ENCODE measurements around the gene SAMD4A.

Gene SAMD4A

GRCh38 chr14:54695196-54695595 is 128.3 kb downstream of the SAMD4A start:
- no peak overlapping the region for H3K4me3 ChIP-seq (ENCODE audit: low read depth, low read length)
- H3K9me3 ChIP-seq (ENCODE audit: control insufficient read depth, insufficient read depth, low read length) = no peaks in the 10 kb centered on the region
- no peaks in the 10 kb centered on the region for H3K27me3 ChIP-seq (ENCODE audit: control insufficient read depth, insufficient read depth, low read length)
- peaks cover 3% of the 10 kb centered on the region for H3K4me1 ChIP-seq (ENCODE audit: control insufficient read depth, insufficient read depth, low read length)
- no peak overlapping the region for H3K9ac ChIP-seq (ENCODE audit: low read depth, low read length)
- no peaks in the 10 kb centered on the region for H3K36me3 ChIP-seq (ENCODE audit: control insufficient read depth, insufficient read depth, low read length)

GRCh38 chr14:54697001-54697400 is 130.1 kb downstream of the SAMD4A start:
- H3K4me1 ChIP-seq (ENCODE audit: control insufficient read depth, insufficient read depth, low read length) = no peaks in the 10 kb centered on the region
- H3K27me3 ChIP-seq (ENCODE audit: control insufficient read depth, insufficient read depth, low read length) = no peaks in the 10 kb centered on the region
- H3K9me3 ChIP-seq (ENCODE audit: control insufficient read depth, insufficient read depth, low read length) = no peaks in the 10 kb centered on the region
- no peak overlapping the region for H3K9ac ChIP-seq (ENCODE audit: low read depth, low read length)
- H3K36me3 ChIP-seq (ENCODE audit: control insufficient read depth, insufficient read depth, low read length) = no peaks in the 10 kb centered on the region
- H3K4me3 ChIP-seq (ENCODE audit: low read depth, low read length) = no peak overlapping the region

GRCh38 chr14:54697803-54698202 is 130.9 kb downstream of the SAMD4A start:
- Histone ChIP-seq H3K4me1 (ENCODE audit: control insufficient read depth, insufficient read depth, low read length) (no peaks in the 10 kb centered on the region), H3K9me3 (ENCODE audit: control insufficient read depth, insufficient read depth, low read length) (no peaks in the 10 kb centered on the region), H3K27me3 (ENCODE audit: control insufficient read depth, insufficient read depth, low read length) (no peaks in the 10 kb centered on the region), H3K4me3 (ENCODE audit: low read depth, low read length) (no peak overlapping the region), H3K9ac (ENCODE audit: low read depth, low read length) (no peak overlapping the region), H3K36me3 (ENCODE audit: control insufficient read depth, insufficient read depth, low read length) (no peaks in the 10 kb centered on the region)

- Histone ChIP-seq H3K4me1 (ENCODE audit: control insufficient read depth, insufficient read depth, low read length) (no peaks in the 10 kb centered on the region), H3K9ac (ENCODE audit: low read depth, low read length) (no peak overlapping the region), H3K4me3 (ENCODE audit: low read depth, low read length) (no peak overlapping the region), H3K9me3 (ENCODE audit: control insufficient read depth, insufficient read depth, low read length) (no peaks in the 10 kb centered on the region), H3K27me3 (ENCODE audit: control insufficient read depth, insufficient read depth, low read length) (no peaks in the 10 kb centered on the region), H3K36me3 (ENCODE audit: control insufficient read depth, insufficient read depth, low read length) (no peaks in the 10 kb centered on the region)
These were observed 131.6 kb downstream of the SAMD4A start for GRCh38 chr14:54698501-54698900.

- H3K4me1 ChIP-seq (ENCODE audit: control insufficient read depth, insufficient read depth, low read length) = no peaks in the 10 kb centered on the region
- no peaks in the 10 kb centered on the region for H3K9me3 ChIP-seq (ENCODE audit: control insufficient read depth, insufficient read depth, low read length)
- no peak overlapping the region for H3K4me3 ChIP-seq (ENCODE audit: low read depth, low read length)
- H3K9ac ChIP-seq (ENCODE audit: low read depth, low read length) = no peak overlapping the region
- no peaks in the 10 kb centered on the region for H3K36me3 ChIP-seq (ENCODE audit: control insufficient read depth, insufficient read depth, low read length)
- H3K27me3 ChIP-seq (ENCODE audit: control insufficient read depth, insufficient read depth, low read length) = no peaks in the 10 kb centered on the region
These were observed 132.1 kb downstream of the SAMD4A start for GRCh38 chr14:54698966-54699530.

GRCh38 chr14:54699735-54700134 is 132.8 kb downstream of the SAMD4A start:
- no peak overlapping the region for H3K4me3 ChIP-seq (ENCODE audit: low read depth, low read length)
- H3K27me3 ChIP-seq (ENCODE audit: control insufficient read depth, insufficient read depth, low read length) = no peaks in the 10 kb centered on the region
- H3K9ac ChIP-seq (ENCODE audit: low read depth, low read length) = no peak overlapping the region
- no peaks in the 10 kb centered on the region for H3K4me1 ChIP-seq (ENCODE audit: control insufficient read depth, insufficient read depth, low read length)
- H3K36me3 ChIP-seq (ENCODE audit: control insufficient read depth, insufficient read depth, low read length) = no peaks in the 10 kb centered on the region
- no peaks in the 10 kb centered on the region for H3K9me3 ChIP-seq (ENCODE audit: control insufficient read depth, insufficient read depth, low read length)

- Histone ChIP-seq H3K27me3 (ENCODE audit: control insufficient read depth, insufficient read depth, low read length) (no peaks in the 10 kb centered on the region), H3K36me3 (ENCODE audit: control insufficient read depth, insufficient read depth, low read length) (no peaks in the 10 kb centered on the region), H3K9me3 (ENCODE audit: control insufficient read depth, insufficient read depth, low read length) (no peaks in the 10 kb centered on the region)
These were observed 133.8 kb downstream of the SAMD4A start for GRCh38 chr14:54700717-54701116.

GRCh38 chr14:54702014-54702491 is 135.1 kb downstream of the SAMD4A start:
- H3K9me3 ChIP-seq (ENCODE audit: control insufficient read depth, insufficient read depth, low read length) = no peaks in the 10 kb centered on the region
- no peaks in the 10 kb centered on the region for H3K4me1 ChIP-seq (ENCODE audit: control insufficient read depth, insufficient read depth, low read length)
- no peaks in the 10 kb centered on the region for H3K27me3 ChIP-seq (ENCODE audit: control insufficient read depth, insufficient read depth, low read length)
- H3K9ac ChIP-seq (ENCODE audit: low read depth, low read length) = no peak overlapping the region
- no peaks in the 10 kb centered on the region for H3K36me3 ChIP-seq (ENCODE audit: control insufficient read depth, insufficient read depth, low read length)
- no peak overlapping the region for H3K4me3 ChIP-seq (ENCODE audit: low read depth, low read length)

More at GRCh38 chr14:54700717-54701116, 133.8 kb downstream of the SAMD4A start:
- H3K4me3 ChIP-seq (ENCODE audit: low read depth, low read length) = no peak overlapping the region
- no peaks in the 10 kb centered on the region for H3K4me1 ChIP-seq (ENCODE audit: control insufficient read depth, insufficient read depth, low read length)
- no peak overlapping the region for H3K9ac ChIP-seq (ENCODE audit: low read depth, low read length)

GRCh38 chr14:54702492-54702891 is 135.6 kb downstream of the SAMD4A start:
- Histone ChIP-seq H3K4me1 (ENCODE audit: control insufficient read depth, insufficient read depth, low read length) (no peaks in the 10 kb centered on the region), H3K27me3 (ENCODE audit: control insufficient read depth, insufficient read depth, low read length) (no peaks in the 10 kb centered on the region), H3K36me3 (ENCODE audit: control insufficient read depth, insufficient read depth, low read length) (no peaks in the 10 kb centered on the region), H3K9me3 (ENCODE audit: control insufficient read depth, insufficient read depth, low read length) (no peaks in the 10 kb centered on the region), H3K4me3 (ENCODE audit: low read depth, low read length) (no peak overlapping the region), H3K9ac (ENCODE audit: low read depth, low read length) (no peak overlapping the region)

GRCh38 chr14:54703082-54703481 is 136.2 kb downstream of the SAMD4A start:
- Histone ChIP-seq H3K9ac (ENCODE audit: low read depth, low read length) (no peak overlapping the region), H3K4me3 (ENCODE audit: low read depth, low read length) (no peak overlapping the region), H3K4me1 (ENCODE audit: control insufficient read depth, insufficient read depth, low read length) (no peaks in the 10 kb centered on the region), H3K27me3 (ENCODE audit: control insufficient read depth, insufficient read depth, low read length) (no peaks in the 10 kb centered on the region), H3K9me3 (ENCODE audit: control insufficient read depth, insufficient read depth, low read length) (no peaks in the 10 kb centered on the region), H3K36me3 (ENCODE audit: control insufficient read depth, insufficient read depth, low read length) (no peaks in the 10 kb centered on the region)

GRCh38 chr14:54703724-54704123 is 136.8 kb downstream of the SAMD4A start:
- Histone ChIP-seq H3K4me1 (ENCODE audit: control insufficient read depth, insufficient read depth, low read length) (no peaks in the 10 kb centered on the region), H3K9ac (ENCODE audit: low read depth, low read length) (no peak overlapping the region), H3K4me3 (ENCODE audit: low read depth, low read length) (no peak overlapping the region), H3K9me3 (ENCODE audit: control insufficient read depth, insufficient read depth, low read length) (no peaks in the 10 kb centered on the region), H3K27me3 (ENCODE audit: control insufficient read depth, insufficient read depth, low read length) (no peaks in the 10 kb centered on the region), H3K36me3 (ENCODE audit: control insufficient read depth, insufficient read depth, low read length) (no peaks in the 10 kb centered on the region)

- Histone ChIP-seq H3K4me3 (ENCODE audit: low read depth, low read length) (no peak overlapping the region), H3K9me3 (ENCODE audit: control insufficient read depth, insufficient read depth, low read length) (no peaks in the 10 kb centered on the region), H3K27me3 (ENCODE audit: control insufficient read depth, insufficient read depth, low read length) (no peaks in the 10 kb centered on the region), H3K4me1 (ENCODE audit: control insufficient read depth, insufficient read depth, low read length) (no peaks in the 10 kb centered on the region), H3K36me3 (ENCODE audit: control insufficient read depth, insufficient read depth, low read length) (no peaks in the 10 kb centered on the region), H3K9ac (ENCODE audit: low read depth, low read length) (no peak overlapping the region)
These were observed 137.8 kb downstream of the SAMD4A start for GRCh38 chr14:54704768-54705167.
